Measurements from ENCODE around the gene SUV39H1.

The SUV39H1 gene

GRCh38 chrX:48703642-48704481 lies 7.3 kb downstream of the SUV39H1 start:
- no peak overlapping the region for H3K27ac ChIP-seq
- no peak overlapping the region for H3K4me3 ChIP-seq (ENCODE audit: low read depth in 1 of 2, low read length in 1 of 2)
- TF ChIP-seq CTCF (IDR thresholded peaks at IDR 0.05), result no peak
- no peaks in the 10 kb centered on the region for H3K36me3 ChIP-seq
- H3K9me3 ChIP-seq, result no peaks in the 10 kb centered on the region
- H3K4me1 ChIP-seq (ENCODE audit: control insufficient read depth in 1 of 2, insufficient read depth in 1 of 2, low read depth in 1 of 2, low read length in 1 of 2), result peaks cover 20 to 21% of the 10 kb centered on the region in 2 experiments
- no peaks in the 10 kb centered on the region for H3K27me3 ChIP-seq

DNA sequence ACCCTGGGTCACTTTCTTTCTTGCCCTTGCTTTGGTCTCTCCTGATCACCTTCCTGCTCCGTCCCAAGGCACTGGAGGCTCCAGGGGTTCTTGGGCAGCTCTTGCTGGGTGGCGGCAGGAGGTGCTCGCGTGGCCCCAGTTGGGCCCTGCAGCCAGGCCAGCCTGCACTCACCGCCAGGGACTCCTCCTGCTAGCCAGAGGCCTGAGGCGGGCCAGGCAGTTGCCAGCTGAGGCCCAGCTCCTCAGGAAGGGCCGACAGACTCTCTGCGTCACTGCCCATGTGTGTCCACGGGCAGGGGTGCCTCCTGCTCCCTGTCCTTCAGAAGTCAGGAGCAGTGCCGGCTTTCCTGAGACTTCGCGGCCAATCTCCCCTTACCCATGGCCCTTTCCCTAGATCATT lies 9.3 kb downstream of the SUV39H1 start:
- Histone ChIP-seq H3K4me3 (ENCODE audit: low read depth in 1 of 2, low read length in 1 of 2) (no peak overlapping the region), H3K36me3 (no peaks in the 10 kb centered on the region), H3K27ac (no peak overlapping the region), H3K4me1 (ENCODE audit: control insufficient read depth in 1 of 2, insufficient read depth in 1 of 2, low read depth in 1 of 2, low read length in 1 of 2) (peaks cover 18% of the 10 kb centered on the region in 2 experiments), H3K9me3 (no peaks in the 10 kb centered on the region), H3K27me3 (no peaks in the 10 kb centered on the region)
- no peak for TF ChIP-seq CTCF (IDR thresholded peaks at IDR 0.05)

- Histone ChIP-seq H3K4me3 (ENCODE audit: low read depth in 1 of 2, low read length in 1 of 2) (no peak overlapping the region), H3K27ac (no peak overlapping the region)
These were observed 13.1 kb downstream of the SUV39H1 start for GRCh38 chrX:48709522-48710112.

DNA sequence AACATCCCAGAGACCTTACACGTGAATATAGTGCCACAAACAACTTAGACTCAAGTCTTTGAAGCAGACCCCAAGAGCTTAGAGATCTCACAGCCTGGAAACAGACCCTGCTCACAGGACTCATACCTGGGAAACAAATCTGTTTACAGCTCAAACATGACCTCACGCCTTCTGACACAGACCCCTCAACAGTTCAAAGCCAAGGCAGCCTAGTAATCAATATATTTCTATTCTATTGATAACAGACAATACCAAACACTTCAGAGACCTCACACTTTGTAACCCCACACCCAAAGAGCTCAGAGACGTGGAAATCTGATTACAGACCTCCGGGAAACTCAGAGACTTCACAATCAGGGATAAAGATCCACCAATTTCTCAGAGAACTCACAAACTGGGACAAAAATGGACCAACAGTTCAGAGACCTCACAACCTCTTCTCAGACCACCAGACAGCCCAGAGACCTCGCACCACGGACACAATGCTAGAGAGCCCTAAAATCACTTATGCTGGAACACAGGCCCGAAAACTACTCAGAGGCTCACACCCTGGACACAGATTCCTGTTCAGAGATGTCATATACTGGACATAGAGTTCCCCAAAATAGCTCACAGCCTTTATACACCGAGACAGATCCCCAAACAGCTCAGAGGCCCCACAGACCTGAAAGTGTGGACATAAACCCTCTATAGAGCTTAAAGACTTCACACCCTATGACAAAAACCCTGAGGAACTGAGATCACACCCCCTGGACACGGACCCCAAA lies 14.8 kb downstream of the SUV39H1 start:
- TF ChIP-seq CTCF (IDR thresholded peaks at IDR 0.05), result no peak
- Histone ChIP-seq H3K4me1 (ENCODE audit: control insufficient read depth in 1 of 2, insufficient read depth in 1 of 2, low read depth in 1 of 2, low read length in 1 of 2) (no peaks in the 10 kb centered on the region), H3K27ac (no peak overlapping the region)

More at GRCh38 chrX:48709522-48710112, 13.1 kb downstream of the SUV39H1 start:
- no peaks in the 10 kb centered on the region for H3K4me1 ChIP-seq (ENCODE audit: control insufficient read depth in 1 of 2, insufficient read depth in 1 of 2, low read depth in 1 of 2, low read length in 1 of 2)
- no peaks in the 10 kb centered on the region for H3K27me3 ChIP-seq
- no peaks in the 10 kb centered on the region for H3K9me3 ChIP-seq
- no peaks in the 10 kb centered on the region for H3K36me3 ChIP-seq
- TF ChIP-seq CTCF (IDR thresholded peaks at IDR 0.05), result no peak

GRCh38 chrX:48711929-48712505 lies 15.5 kb downstream of the SUV39H1 start:
- no peaks in the 10 kb centered on the region for H3K9me3 ChIP-seq
- no peak overlapping the region for H3K4me3 ChIP-seq (ENCODE audit: low read depth in 1 of 2, low read length in 1 of 2)
- H3K4me1 ChIP-seq (ENCODE audit: control insufficient read depth in 1 of 2, insufficient read depth in 1 of 2, low read depth in 1 of 2, low read length in 1 of 2), result no peaks in the 10 kb centered on the region
- H3K27me3 ChIP-seq, result no peaks in the 10 kb centered on the region
- no peak for TF ChIP-seq CTCF (IDR thresholded peaks at IDR 0.05)
- no peak overlapping the region for H3K27ac ChIP-seq
- no peaks in the 10 kb centered on the region for H3K36me3 ChIP-seq

More for the DNA sequence above, 14.8 kb downstream of the SUV39H1 start:
- H3K9me3 ChIP-seq, result no peaks in the 10 kb centered on the region
- no peaks in the 10 kb centered on the region for H3K36me3 ChIP-seq
- H3K4me3 ChIP-seq (ENCODE audit: low read depth in 1 of 2, low read length in 1 of 2), result no peak overlapping the region
- no peaks in the 10 kb centered on the region for H3K27me3 ChIP-seq
